HEK293 (cell line): ENCODE results near the gene DRD4.
"Not testable (repeated sequence)": the region's sequence is repeated elsewhere in the genome, so short reads cannot be mapped to it uniquely, and the experiment has no call there.

Experiments
- CTCF ChIA-PET: fragments of 350-600 bp; formaldehyde crosslinking; extraction: SDS; loops from one replicate; lab custom pipeline; 2021; ENCODE audit warnings: antibody characterized with exemption; lab: Yijun Ruan, JAX
- POLR2A ChIA-PET: fragments of 300-600 bp; formaldehyde crosslinking; extraction: SDS; loops from one replicate; lab custom pipeline; 2020; ENCODE audit warnings: antibody characterized with exemption, inconsistent platforms; lab: Yijun Ruan, JAX
- H3K27ac ChIP-seq: fragments of 200-500 bp; sonication (Bioruptor generic); 2 replicates; pipeline ENCODE4 v1.5.1; 2014; ENCODE audit warnings: low read depth, low read length, control low read depth, inconsistent platforms; ENCODE audit errors: extremely low read depth
- H3K36me3 ChIP-seq, 2 experiments: fragments of 200-500 bp in 1 of 2; sonication (Bioruptor generic) in 1 of 2; 1 replicate in 1 of 2; 2 replicates in 1 of 2; pipeline ENCODE4 v1.5.1; 2014 to 2017; ENCODE audit warnings: inconsistent platforms in 2 of 2, low read length in 2 of 2; ENCODE audit not compliant: control insufficient read depth in 2 of 2, insufficient read depth in 1 of 2
- H3K4me1 ChIP-seq: fragments of 200-500 bp; sonication (Bioruptor generic); 2 replicates; pipeline ENCODE4 v1.5.1; 2014; ENCODE audit warnings: mild to moderate bottlenecking, low read length, inconsistent platforms; ENCODE audit not compliant: control insufficient read depth, insufficient read depth
- H3K4me3 ChIP-seq: 2 replicates; pipeline ENCODE4 v1.5.1; 2011; ENCODE audit warnings: low read depth, mild to moderate bottlenecking, control low read depth, low read length, moderate library complexity
- H3K9me3 ChIP-seq: fragments of 200-500 bp; sonication (Bioruptor generic); 2 replicates; pipeline ENCODE4 v1.5.1; 2014; ENCODE audit warnings: low read depth, low read length, inconsistent platforms; ENCODE audit not compliant: control insufficient read depth, insufficient read depth
- BCL11B ChIP-seq: fragments of 450-650 bp; formaldehyde crosslinking; IDR thresholded peaks from 2 replicates; pipeline ENCODE4 v1.5.1; 2016; ENCODE audit warnings: low read depth, missing biosample characterization, missing genetic modification characterization
- EGR2 ChIP-seq: fragments of 450-650 bp; formaldehyde crosslinking; IDR thresholded peaks from 2 replicates; pipeline ENCODE4 v1.5.1; 2016; ENCODE audit warnings: low read depth, missing biosample characterization, missing genetic modification characterization
- GLI4 ChIP-seq: fragments of 450-650 bp; formaldehyde crosslinking; IDR thresholded peaks from 2 replicates; pipeline ENCODE4 v1.5.1; 2016; ENCODE audit warnings: missing biosample characterization, missing genetic modification characterization
- INSM2 ChIP-seq: fragments of 450-650 bp; formaldehyde crosslinking; IDR thresholded peaks from 2 replicates; pipeline ENCODE4 v1.5.1; 2016; ENCODE audit warnings: missing biosample characterization, missing genetic modification characterization
- TCF7L2 ChIP-seq: IDR thresholded peaks from 2 replicates; pipeline ENCODE4 v1.6.1; 2011; ENCODE audit warnings: low read depth, mild to moderate bottlenecking, inconsistent platforms, low read length, moderate library complexity, borderline replicate concordance
- ZBTB48 ChIP-seq: fragments of 450-650 bp; formaldehyde crosslinking; IDR thresholded peaks from 2 replicates; pipeline ENCODE4 v1.5.1; 2016; ENCODE audit warnings: missing biosample characterization, missing genetic modification characterization
- ZFP37 ChIP-seq: fragments of 450-650 bp; formaldehyde crosslinking; IDR thresholded peaks from 2 replicates; pipeline ENCODE4 v1.5.1; 2016; ENCODE audit warnings: missing biosample characterization, missing genetic modification characterization
- ZNF132 ChIP-seq: fragments of 450-650 bp; formaldehyde crosslinking; IDR thresholded peaks from 2 replicates; pipeline ENCODE4 v1.5.1; 2017; ENCODE audit warnings: missing biosample characterization, missing genetic modification characterization, borderline replicate concordance
- ZNF239 ChIP-seq: fragments of 450-650 bp; formaldehyde crosslinking; IDR thresholded peaks from 2 replicates; pipeline ENCODE4 v1.5.1; 2016; ENCODE audit warnings: missing biosample characterization, missing genetic modification characterization
- ZNF274 ChIP-seq, 2 experiments: fragments of 200-500 bp in 1 of 2; fragments of 450-650 bp in 1 of 2; sonication (Bioruptor generic) in 1 of 2; formaldehyde crosslinking in 1 of 2; IDR thresholded peaks; 2 replicates each; pipeline versions ENCODE4 v1.5.1 to v1.6.1; 2014 to 2016; ENCODE audit warnings: borderline replicate concordance in 1 of 2, inconsistent platforms in 1 of 2, low read length in 1 of 2, missing biosample characterization in 1 of 2, missing genetic modification characterization in 1 of 2
- ZNF280D ChIP-seq: fragments of 450-650 bp; formaldehyde crosslinking; IDR thresholded peaks from 2 replicates; pipeline ENCODE4 v1.5.1; 2016; ENCODE audit warnings: missing biosample characterization, missing genetic modification characterization
- ZNF324 ChIP-seq: fragments of 450-650 bp; formaldehyde crosslinking; IDR thresholded peaks from 2 replicates; pipeline ENCODE4 v1.5.1; 2016; ENCODE audit warnings: missing biosample characterization, missing genetic modification characterization
- ZNF473 ChIP-seq: fragments of 450-650 bp; formaldehyde crosslinking; IDR thresholded peaks from 2 replicates; pipeline ENCODE4 v1.5.1; 2017; ENCODE audit warnings: missing biosample characterization, missing genetic modification characterization
- ZNF621 ChIP-seq: fragments of 450-650 bp; formaldehyde crosslinking; IDR thresholded peaks from 2 replicates; pipeline ENCODE4 v1.5.1; 2017; ENCODE audit warnings: missing biosample characterization, missing genetic modification characterization
- ZNF660 ChIP-seq: fragments of 450-650 bp; IDR thresholded peaks from 2 replicates; pipeline ENCODE4 v1.5.1; 2018; ENCODE audit warnings: missing biosample characterization, mild to moderate bottlenecking, missing genetic modification characterization
- ZNF670 ChIP-seq: fragments of 450-650 bp; formaldehyde crosslinking; IDR thresholded peaks from 2 replicates; pipeline ENCODE4 v1.5.1; 2016; ENCODE audit warnings: missing biosample characterization, missing genetic modification characterization, low read depth
- ZSCAN4 ChIP-seq: fragments of 450-650 bp; formaldehyde crosslinking; IDR thresholded peaks from 2 replicates; pipeline ENCODE4 v1.5.1; 2017; ENCODE audit warnings: missing biosample characterization, missing genetic modification characterization
- TF ChIP-seq, protein P1 (sequence below): fragments of 450-650 bp; formaldehyde crosslinking; IDR thresholded peaks from 2 replicates; pipeline ENCODE4 v1.5.1; 2016; ENCODE audit warnings: missing biosample characterization, missing genetic modification characterization
- TF ChIP-seq, protein P2 (sequence below): fragments of 450-650 bp; formaldehyde crosslinking; IDR thresholded peaks from 2 replicates; pipeline ENCODE4 v1.5.1; 2016; ENCODE audit warnings: missing biosample characterization, missing genetic modification characterization, borderline replicate concordance
- TF ChIP-seq, protein P3 (sequence below): fragments of 450-650 bp; formaldehyde crosslinking; IDR thresholded peaks from 2 replicates; pipeline ENCODE4 v1.5.1; 2016; ENCODE audit warnings: missing biosample characterization, missing genetic modification characterization

The DRD4 gene

DNA sequence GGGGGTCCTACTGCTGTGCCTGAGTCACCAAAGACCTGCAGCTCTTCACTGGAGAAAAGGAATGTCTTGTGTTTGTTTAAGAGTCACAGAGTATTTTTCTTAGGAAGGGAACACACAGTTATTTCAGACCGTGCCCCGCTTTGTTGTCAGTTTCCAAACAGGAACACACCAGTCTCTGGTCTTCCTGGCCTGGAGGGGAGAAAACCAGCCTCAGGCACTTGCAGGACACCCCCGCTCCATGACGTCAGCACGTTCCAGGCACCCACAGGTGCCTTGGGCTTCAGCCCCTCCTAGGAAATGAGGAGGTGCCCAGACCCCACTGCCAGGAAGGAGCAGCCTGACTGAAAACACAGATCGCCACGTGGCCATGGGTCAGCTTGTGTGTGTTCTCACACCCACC is 52.6 kb downstream of the DRD4 start:
- CTCF ChIA-PET, result no interaction called here
- POLR2A ChIA-PET, result no interaction called here
- Histone ChIP-seq H3K9me3 (no peaks in the 10 kb centered on the region), H3K36me3 (peaks cover 0 to 73% of the 10 kb centered on the region in 2 experiments; a peak in 2 of 3 replicates), H3K4me1 (no peaks in the 10 kb centered on the region), H3K27ac (no peak overlapping the region), H3K4me3 (no peak overlapping the region)
- no peak for TF ChIP-seq ZFP37 (tag by site-specific recombination)
- no peak for TF ChIP-seq TCF7L2
- TF ChIP-seq, protein P1, sequence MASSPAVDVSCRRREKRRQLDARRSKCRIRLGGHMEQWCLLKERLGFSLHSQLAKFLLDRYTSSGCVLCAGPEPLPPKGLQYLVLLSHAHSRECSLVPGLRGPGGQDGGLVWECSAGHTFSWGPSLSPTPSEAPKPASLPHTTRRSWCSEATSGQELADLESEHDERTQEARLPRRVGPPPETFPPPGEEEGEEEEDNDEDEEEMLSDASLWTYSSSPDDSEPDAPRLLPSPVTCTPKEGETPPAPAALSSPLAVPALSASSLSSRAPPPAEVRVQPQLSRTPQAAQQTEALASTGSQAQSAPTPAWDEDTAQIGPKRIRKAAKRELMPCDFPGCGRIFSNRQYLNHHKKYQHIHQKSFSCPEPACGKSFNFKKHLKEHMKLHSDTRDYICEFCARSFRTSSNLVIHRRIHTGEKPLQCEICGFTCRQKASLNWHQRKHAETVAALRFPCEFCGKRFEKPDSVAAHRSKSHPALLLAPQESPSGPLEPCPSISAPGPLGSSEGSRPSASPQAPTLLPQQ (tag by site-specific recombination), result no peak
- no peak for TF ChIP-seq INSM2
- TF ChIP-seq, protein P2, sequence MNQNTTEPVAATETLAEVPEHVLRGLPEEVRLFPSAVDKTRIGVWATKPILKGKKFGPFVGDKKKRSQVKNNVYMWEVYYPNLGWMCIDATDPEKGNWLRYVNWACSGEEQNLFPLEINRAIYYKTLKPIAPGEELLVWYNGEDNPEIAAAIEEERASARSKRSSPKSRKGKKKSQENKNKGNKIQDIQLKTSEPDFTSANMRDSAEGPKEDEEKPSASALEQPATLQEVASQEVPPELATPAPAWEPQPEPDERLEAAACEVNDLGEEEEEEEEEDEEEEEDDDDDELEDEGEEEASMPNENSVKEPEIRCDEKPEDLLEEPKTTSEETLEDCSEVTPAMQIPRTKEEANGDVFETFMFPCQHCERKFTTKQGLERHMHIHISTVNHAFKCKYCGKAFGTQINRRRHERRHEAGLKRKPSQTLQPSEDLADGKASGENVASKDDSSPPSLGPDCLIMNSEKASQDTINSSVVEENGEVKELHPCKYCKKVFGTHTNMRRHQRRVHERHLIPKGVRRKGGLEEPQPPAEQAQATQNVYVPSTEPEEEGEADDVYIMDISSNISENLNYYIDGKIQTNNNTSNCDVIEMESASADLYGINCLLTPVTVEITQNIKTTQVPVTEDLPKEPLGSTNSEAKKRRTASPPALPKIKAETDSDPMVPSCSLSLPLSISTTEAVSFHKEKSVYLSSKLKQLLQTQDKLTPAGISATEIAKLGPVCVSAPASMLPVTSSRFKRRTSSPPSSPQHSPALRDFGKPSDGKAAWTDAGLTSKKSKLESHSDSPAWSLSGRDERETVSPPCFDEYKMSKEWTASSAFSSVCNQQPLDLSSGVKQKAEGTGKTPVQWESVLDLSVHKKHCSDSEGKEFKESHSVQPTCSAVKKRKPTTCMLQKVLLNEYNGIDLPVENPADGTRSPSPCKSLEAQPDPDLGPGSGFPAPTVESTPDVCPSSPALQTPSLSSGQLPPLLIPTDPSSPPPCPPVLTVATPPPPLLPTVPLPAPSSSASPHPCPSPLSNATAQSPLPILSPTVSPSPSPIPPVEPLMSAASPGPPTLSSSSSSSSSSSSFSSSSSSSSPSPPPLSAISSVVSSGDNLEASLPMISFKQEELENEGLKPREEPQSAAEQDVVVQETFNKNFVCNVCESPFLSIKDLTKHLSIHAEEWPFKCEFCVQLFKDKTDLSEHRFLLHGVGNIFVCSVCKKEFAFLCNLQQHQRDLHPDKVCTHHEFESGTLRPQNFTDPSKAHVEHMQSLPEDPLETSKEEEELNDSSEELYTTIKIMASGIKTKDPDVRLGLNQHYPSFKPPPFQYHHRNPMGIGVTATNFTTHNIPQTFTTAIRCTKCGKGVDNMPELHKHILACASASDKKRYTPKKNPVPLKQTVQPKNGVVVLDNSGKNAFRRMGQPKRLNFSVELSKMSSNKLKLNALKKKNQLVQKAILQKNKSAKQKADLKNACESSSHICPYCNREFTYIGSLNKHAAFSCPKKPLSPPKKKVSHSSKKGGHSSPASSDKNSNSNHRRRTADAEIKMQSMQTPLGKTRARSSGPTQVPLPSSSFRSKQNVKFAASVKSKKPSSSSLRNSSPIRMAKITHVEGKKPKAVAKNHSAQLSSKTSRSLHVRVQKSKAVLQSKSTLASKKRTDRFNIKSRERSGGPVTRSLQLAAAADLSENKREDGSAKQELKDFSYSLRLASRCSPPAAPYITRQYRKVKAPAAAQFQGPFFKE (tag by site-specific recombination), result no peak
- TF ChIP-seq ZNF621 (tag by site-specific recombination), result no peak
- TF ChIP-seq ZNF274 (IDR thresholded peaks at IDR 0.05; ENCODE audit: low read length), result no peak
- no peak for TF ChIP-seq ZNF274 (tag by site-specific recombination; IDR thresholded peaks at IDR 0.05; ENCODE audit: borderline replicate concordance)
- no peak for TF ChIP-seq ZNF239 (tag by site-specific recombination)
- no peak for TF ChIP-seq ZNF670 (tag by site-specific recombination)
- no peak for TF ChIP-seq ZSCAN4 (tag by site-specific recombination)
- no peak for TF ChIP-seq ZNF280D
- no peak for TF ChIP-seq ZBTB48
- TF ChIP-seq GLI4 (tag by site-specific recombination), result no peak
- no peak for TF ChIP-seq ZNF132 (tag by site-specific recombination)
- no peak for TF ChIP-seq ZNF473 (tag by site-specific recombination)
- TF ChIP-seq, protein P3, sequence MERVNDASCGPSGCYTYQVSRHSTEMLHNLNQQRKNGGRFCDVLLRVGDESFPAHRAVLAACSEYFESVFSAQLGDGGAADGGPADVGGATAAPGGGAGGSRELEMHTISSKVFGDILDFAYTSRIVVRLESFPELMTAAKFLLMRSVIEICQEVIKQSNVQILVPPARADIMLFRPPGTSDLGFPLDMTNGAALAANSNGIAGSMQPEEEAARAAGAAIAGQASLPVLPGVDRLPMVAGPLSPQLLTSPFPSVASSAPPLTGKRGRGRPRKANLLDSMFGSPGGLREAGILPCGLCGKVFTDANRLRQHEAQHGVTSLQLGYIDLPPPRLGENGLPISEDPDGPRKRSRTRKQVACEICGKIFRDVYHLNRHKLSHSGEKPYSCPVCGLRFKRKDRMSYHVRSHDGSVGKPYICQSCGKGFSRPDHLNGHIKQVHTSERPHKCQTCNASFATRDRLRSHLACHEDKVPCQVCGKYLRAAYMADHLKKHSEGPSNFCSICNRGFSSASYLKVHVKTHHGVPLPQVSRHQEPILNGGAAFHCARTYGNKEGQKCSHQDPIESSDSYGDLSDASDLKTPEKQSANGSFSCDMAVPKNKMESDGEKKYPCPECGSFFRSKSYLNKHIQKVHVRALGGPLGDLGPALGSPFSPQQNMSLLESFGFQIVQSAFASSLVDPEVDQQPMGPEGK, result no peak
- no peak for TF ChIP-seq EGR2
- TF ChIP-seq ZNF324 (tag by site-specific recombination), result no peak
- TF ChIP-seq ZNF660 (tag by site-specific recombination), result no peak
- no peak for TF ChIP-seq BCL11B (tag by site-specific recombination)

- CTCF ChIA-PET, H3K27ac ChIP-seq, POLR2A ChIA-PET: not testable (repeated sequence)
These were observed 53.2 kb downstream of the DRD4 start for GRCh38 chr11:690244-690643.

More at GRCh38 chr11:690244-690643, 53.2 kb downstream of the DRD4 start:
- H3K4me3 ChIP-seq, H3K9me3 ChIP-seq, H3K4me1 ChIP-seq: not testable (repeated sequence)
- H3K36me3 ChIP-seq, result peaks cover 0 to 67% of the 10 kb centered on the region in 2 experiments; a peak in 2 of 3 replicates
